HG02571 (cell line): Measurements from ENCODE around the gene C1QL2.

Experiments
- ATAC-seq: cut with Tn5 transposase; IDR thresholded peaks from one replicate; pipeline ENCODE4 v1.9.1; 2021; ENCODE audit warnings: mild to moderate bottlenecking, moderate library complexity; ENCODE audit not compliant: unreplicated experiment

C1QL2 gene

GRCh38 chr2:119158563-119159347 is at the start of gene C1QL2:
Gene C1QL2, minus strand, starts transcription at chr2:119158751. Its CDS starts 482 bp downstream, at chr2:119158269.
- no peak for ATAC-seq

GRCh38 chr2:119207447-119207846 is 48.9 kb upstream of the C1QL2 start:
- ATAC-seq, result no peak

GRCh38 chr2:119206201-119206600 is 47.6 kb upstream of the C1QL2 start:
- no peak for ATAC-seq

GRCh38 chr2:119205001-119205706 is 46.6 kb upstream of the C1QL2 start:
- no peak for ATAC-seq

- ATAC-seq, result no peak
These were observed 46.0 kb upstream of the C1QL2 start for GRCh38 chr2:119204525-119204924.

GRCh38 chr2:119202610-119203310 is 44.2 kb upstream of the C1QL2 start:
- no peak for ATAC-seq

GRCh38 chr2:119201815-119202214 is 43.3 kb upstream of the C1QL2 start:
- no peak for ATAC-seq

GRCh38 chr2:119198240-119198840 is 39.8 kb upstream of the C1QL2 start:
- no peak for ATAC-seq

GRCh38 chr2:119197529-119198239 is 39.1 kb upstream of the C1QL2 start:
- ATAC-seq, result no peak

GRCh38 chr2:119197126-119197405 is 38.5 kb upstream of the C1QL2 start:
- ATAC-seq, result no peak

- no peak for ATAC-seq
These were observed 38.0 kb upstream of the C1QL2 start for GRCh38 chr2:119196301-119197125.

- no peak for ATAC-seq
These were observed 37.3 kb upstream of the C1QL2 start for GRCh38 chr2:119195887-119196286.

GRCh38 chr2:119195001-119195400 is 36.5 kb upstream of the C1QL2 start:
- no peak for ATAC-seq

GRCh38 chr2:119192893-119193292 is 34.3 kb upstream of the C1QL2 start:
- no peak for ATAC-seq

GRCh38 chr2:119190321-119191111 is 32.0 kb upstream of the C1QL2 start:
- ATAC-seq, result no peak

- ATAC-seq, result no peak
These were observed 26.0 kb upstream of the C1QL2 start for GRCh38 chr2:119184512-119184911.

- ATAC-seq, result no peak
These were observed 23.4 kb upstream of the C1QL2 start for GRCh38 chr2:119181791-119182445.

- ATAC-seq, result no peak
These were observed 22.8 kb upstream of the C1QL2 start for GRCh38 chr2:119181391-119181790.

- ATAC-seq, result no peak
These were observed 22.3 kb upstream of the C1QL2 start for GRCh38 chr2:119180892-119181291.
